ENCODE data around the gene SCRT2.
"Not testable (repeated sequence)": the region's sequence is repeated elsewhere in the genome, so short reads cannot be mapped to it uniquely, and the experiment has no call there.

SCRT2 gene

GRCh38 chr20:699811-700338, 24.3 kb upstream of the SCRT2 start:
- DNase-seq, result no peak

- DNase-seq, result no peak
Measured at GRCh38 chr20:699342-699741, 23.7 kb upstream of the SCRT2 start.

- no peak for DNase-seq
Measured at GRCh38 chr20:698276-698675, 22.7 kb upstream of the SCRT2 start.

- DNase-seq, result no peak
Measured at GRCh38 chr20:697826-698225, 22.2 kb upstream of the SCRT2 start.

GRCh38 chr20:695165-695866, 19.7 kb upstream of the SCRT2 start:
- DNase-seq, result no peak

- DNase-seq, result no peak
Measured at GRCh38 chr20:694496-694895, 18.9 kb upstream of the SCRT2 start.

GRCh38 chr20:693786-694185, 18.2 kb upstream of the SCRT2 start:
- DNase-seq, result not testable (repeated sequence)

GRCh38 chr20:692044-692443, 16.4 kb upstream of the SCRT2 start:
- DNase-seq, result no peak

- no peak for DNase-seq
Measured at GRCh38 chr20:689947-690346, 14.3 kb upstream of the SCRT2 start.

GRCh38 chr20:689348-689747, 13.7 kb upstream of the SCRT2 start:
- no peak for DNase-seq

- DNase-seq, result no peak
Measured at GRCh38 chr20:688809-689212, 13.2 kb upstream of the SCRT2 start.

GRCh38 chr20:687468-688203, 12.0 kb upstream of the SCRT2 start:
- no peak for DNase-seq

GRCh38 chr20:684676-685319, 9.2 kb upstream of the SCRT2 start:
- DNase-seq, result no peak

- DNase-seq, result no peak
Measured at GRCh38 chr20:682123-682522, 6.5 kb upstream of the SCRT2 start.

GRCh38 chr20:680638-681187, 5.1 kb upstream of the SCRT2 start:
- no peak for DNase-seq

GRCh38 chr20:677957-678356, 2.4 kb upstream of the SCRT2 start:
- no peak for DNase-seq

GRCh38 chr20:676967-677366, 1.4 kb upstream of the SCRT2 start:
- no peak for DNase-seq

- DNase-seq, result no peak
Measured at GRCh38 chr20:676315-676937, 824 bp upstream of the SCRT2 start.

- no peak for DNase-seq
Measured at GRCh38 chr20:675033-675452, 559 bp downstream of the SCRT2 start.

- no peak for DNase-seq
Measured at GRCh38 chr20:673603-674001, 2.0 kb downstream of the SCRT2 start.

GRCh38 chr20:672963-673602, 2.5 kb downstream of the SCRT2 start:
- no peak for DNase-seq

- no peak for DNase-seq
Measured at GRCh38 chr20:671252-672030, 4.2 kb downstream of the SCRT2 start.

All from stimulated activated naive CD4-positive, alpha-beta T cell (primary cell).